ENCODE results near the gene CIC. TPM values are rescaled to one million over a fixed set of nuclear protein-coding genes. Genes with fewer than 3 reads are reported as not detected.

CIC gene
- total and polyA plus RNA-seq, 9 of the 15 experiments (the other 6 are each of a cell fraction or from before 2014, with no cell fraction given) = 0.07 to 44.7 (median 8.6) TPM

- no peak for TF ChIP-seq ASH1L (IDR thresholded peaks at IDR 0.05; ENCODE audit: borderline replicate concordance, low read depth, partially characterized antibody)
- no peak for TF ChIP-seq RUNX1 (IDR thresholded peaks at IDR 0.05; ENCODE audit: low read depth)
- no peak for TF ChIP-seq TFE3 (CRISPR knock-in tag; IDR thresholded peaks at IDR 0.05)
- no peak for TF ChIP-seq KDM5B (IDR thresholded peaks at IDR 0.05; ENCODE audit: insufficient replicate concordance, low read depth, low read length)
- no peak for TF ChIP-seq NFIX (CRISPR knock-in tag; IDR thresholded peaks at IDR 0.05; ENCODE audit: low read depth)
- TF ChIP-seq POLR2AphosphoS2 (IDR thresholded peaks at IDR 0.05; ENCODE audit: low read length) = peak; percentile 89
- TF ChIP-seq, protein P1, sequence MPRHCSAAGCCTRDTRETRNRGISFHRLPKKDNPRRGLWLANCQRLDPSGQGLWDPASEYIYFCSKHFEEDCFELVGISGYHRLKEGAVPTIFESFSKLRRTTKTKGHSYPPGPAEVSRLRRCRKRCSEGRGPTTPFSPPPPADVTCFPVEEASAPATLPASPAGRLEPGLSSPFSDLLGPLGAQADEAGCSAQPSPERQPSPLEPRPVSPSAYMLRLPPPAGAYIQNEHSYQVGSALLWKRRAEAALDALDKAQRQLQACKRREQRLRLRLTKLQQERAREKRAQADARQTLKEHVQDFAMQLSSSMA (CRISPR knock-in tag; IDR thresholded peaks at IDR 0.05) = no peak
- no peak for TF ChIP-seq HIVEP1 (CRISPR knock-in tag; IDR thresholded peaks at IDR 0.05)
- no peak for TF ChIP-seq SP1 (CRISPR knock-in tag; IDR thresholded peaks at IDR 0.05)
- peak; percentile 42 for TF ChIP-seq CBFA2T3 (IDR thresholded peaks at IDR 0.05)
- TF ChIP-seq, protein P2, sequence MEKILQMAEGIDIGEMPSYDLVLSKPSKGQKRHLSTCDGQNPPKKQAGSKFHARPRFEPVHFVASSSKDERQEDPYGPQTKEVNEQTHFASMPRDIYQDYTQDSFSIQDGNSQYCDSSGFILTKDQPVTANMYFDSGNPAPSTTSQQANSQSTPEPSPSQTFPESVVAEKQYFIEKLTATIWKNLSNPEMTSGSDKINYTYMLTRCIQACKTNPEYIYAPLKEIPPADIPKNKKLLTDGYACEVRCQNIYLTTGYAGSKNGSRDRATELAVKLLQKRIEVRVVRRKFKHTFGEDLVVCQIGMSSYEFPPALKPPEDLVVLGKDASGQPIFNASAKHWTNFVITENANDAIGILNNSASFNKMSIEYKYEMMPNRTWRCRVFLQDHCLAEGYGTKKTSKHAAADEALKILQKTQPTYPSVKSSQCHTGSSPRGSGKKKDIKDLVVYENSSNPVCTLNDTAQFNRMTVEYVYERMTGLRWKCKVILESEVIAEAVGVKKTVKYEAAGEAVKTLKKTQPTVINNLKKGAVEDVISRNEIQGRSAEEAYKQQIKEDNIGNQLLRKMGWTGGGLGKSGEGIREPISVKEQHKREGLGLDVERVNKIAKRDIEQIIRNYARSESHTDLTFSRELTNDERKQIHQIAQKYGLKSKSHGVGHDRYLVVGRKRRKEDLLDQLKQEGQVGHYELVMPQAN (IDR thresholded peaks at IDR 0.05; ENCODE audit: borderline replicate concordance) = 0 out of 2 replicates have a peak, but pooled peaks have one; percentile 21
- TF ChIP-seq SMARCC2 (IDR thresholded peaks at IDR 0.05; ENCODE audit: low read depth) = no peak
- TF ChIP-seq ILF3 (IDR thresholded peaks at IDR 0.05; ENCODE audit: borderline replicate concordance) = no peak
- no peak for TF ChIP-seq ZNF75A (CRISPR knock-in tag; IDR thresholded peaks at IDR 0.05)
- no peak for TF ChIP-seq FOXA1 (IDR thresholded peaks at IDR 0.05; ENCODE audit: borderline replicate concordance)
- TF ChIP-seq HDAC6 (IDR thresholded peaks at IDR 0.05; ENCODE audit: low read depth, low read length) = no peak
- no peak for TF ChIP-seq BCL6 (CRISPR knock-in tag; IDR thresholded peaks at IDR 0.05)
- no peak for TF ChIP-seq FOXP1 (CRISPR knock-in tag; IDR thresholded peaks at IDR 0.05)
- no peak for TF ChIP-seq NFE2L1 (tag; IDR thresholded peaks at IDR 0.05; ENCODE audit: borderline replicate concordance, low read depth)
- TF ChIP-seq KLF16 (IDR thresholded peaks at IDR 0.05) = no peak
- no peak for TF ChIP-seq ZKSCAN3 (CRISPR knock-in tag; IDR thresholded peaks at IDR 0.05)
- TF ChIP-seq EP400 (IDR thresholded peaks at IDR 0.05) = peak; percentile 20; the same call in 1 of the 2 replicates
- no peak for TF ChIP-seq ARHGAP35 (IDR thresholded peaks at IDR 0.05; ENCODE audit: partially characterized antibody)
- peak; percentile 32; the same call in 1 of the 2 replicates for TF ChIP-seq EP300 (IDR thresholded peaks at IDR 0.05; ENCODE audit: low read length)
- TF ChIP-seq XRCC3 (IDR thresholded peaks at IDR 0.05) = no peak
- no peak for TF ChIP-seq POU5F1 (IDR thresholded peaks at IDR 0.05; ENCODE audit: borderline replicate concordance, low read depth, low read length, partially characterized antibody)
- TF ChIP-seq HDAC8 (tag; IDR thresholded peaks at IDR 0.05) = no peak
These were observed 39.1 kb upstream of the CIC start (continued) for GRCh38 chr19:42229855-42230351.
